ENCODE measurements around the gene HDLBP.
A peak's percentile ranks its signal among the peaks of the same experiment; 100 is the strongest.

Gene HDLBP

GRCh38 chr2:241274127-241274526, 41.3 kb downstream of the HDLBP start:
- DNase-seq = no peak

DNA sequence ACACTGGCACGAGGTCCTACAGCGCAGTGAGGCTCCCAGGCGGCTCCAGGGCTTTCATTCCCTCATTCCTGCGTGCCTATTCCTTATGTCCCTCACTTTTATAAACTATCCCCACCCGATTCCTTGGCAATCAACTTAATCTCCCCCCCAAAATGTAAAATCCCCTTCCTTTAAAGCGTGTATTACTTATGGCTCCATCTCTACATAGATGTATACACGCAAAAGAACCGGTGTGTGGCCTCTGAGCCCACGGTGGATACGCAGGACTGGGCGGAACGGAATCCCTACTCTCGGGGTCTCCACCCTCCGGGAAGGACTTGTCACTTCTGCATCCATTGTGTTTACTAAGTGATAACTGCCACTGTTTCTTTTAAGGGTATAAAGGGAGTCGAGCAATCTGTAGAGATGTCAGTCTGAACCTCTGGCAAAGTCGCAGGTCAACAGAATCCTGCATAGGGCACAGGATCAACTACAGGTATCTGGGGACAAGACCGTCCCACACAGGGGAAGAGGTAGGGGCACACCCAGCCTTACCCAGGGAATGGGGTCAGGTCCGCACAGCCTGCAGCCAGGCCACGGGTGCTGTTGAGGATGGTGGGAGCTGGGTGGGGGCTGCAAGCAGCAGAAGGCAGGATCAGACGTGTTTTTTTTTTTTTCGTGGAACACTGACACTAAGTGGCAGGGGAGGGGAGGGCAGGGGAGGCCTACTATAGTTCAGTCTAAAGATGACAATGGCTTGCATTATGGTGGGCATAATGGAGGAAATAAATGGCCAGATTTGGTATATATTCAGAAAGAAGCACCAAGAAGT, 42.1 kb downstream of the HDLBP start:
- no peak for DNase-seq

- peak; percentile 11 for DNase-seq
Measured at GRCh38 chr2:241272303-241273209, 42.9 kb downstream of the HDLBP start.

DNA sequence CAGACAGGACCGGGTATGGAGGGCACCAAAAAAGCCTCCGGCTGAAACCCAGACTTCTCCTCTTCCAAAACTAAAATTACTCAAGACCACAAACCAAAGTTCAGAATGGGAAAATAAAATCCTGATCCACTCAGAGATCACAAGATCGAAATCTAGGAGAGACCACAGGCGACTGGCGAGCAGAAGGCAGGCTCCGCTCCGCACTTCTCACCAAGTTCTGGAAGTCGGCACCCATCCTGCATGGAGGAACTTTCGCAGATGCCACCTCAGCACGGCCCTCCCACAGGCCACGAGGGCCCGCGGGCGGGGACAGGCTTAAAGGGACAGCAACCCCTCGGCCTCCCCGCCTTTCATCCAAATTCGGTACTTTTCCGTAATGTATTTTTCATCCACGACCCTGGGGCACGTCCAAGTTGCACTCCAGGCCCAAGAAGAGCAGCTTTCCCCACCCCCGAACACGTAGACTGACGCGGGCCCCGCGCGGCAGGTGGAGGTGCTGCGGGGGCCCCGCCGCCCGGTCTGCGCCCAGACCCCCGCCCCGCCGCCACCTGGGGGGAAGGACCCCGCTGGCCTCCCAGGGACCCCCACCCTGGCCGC, 43.7 kb downstream of the HDLBP start:
- no peak for DNase-seq

- DNase-seq = no peak
Measured at GRCh38 chr2:241270531-241270930, 44.9 kb downstream of the HDLBP start.

DNA sequence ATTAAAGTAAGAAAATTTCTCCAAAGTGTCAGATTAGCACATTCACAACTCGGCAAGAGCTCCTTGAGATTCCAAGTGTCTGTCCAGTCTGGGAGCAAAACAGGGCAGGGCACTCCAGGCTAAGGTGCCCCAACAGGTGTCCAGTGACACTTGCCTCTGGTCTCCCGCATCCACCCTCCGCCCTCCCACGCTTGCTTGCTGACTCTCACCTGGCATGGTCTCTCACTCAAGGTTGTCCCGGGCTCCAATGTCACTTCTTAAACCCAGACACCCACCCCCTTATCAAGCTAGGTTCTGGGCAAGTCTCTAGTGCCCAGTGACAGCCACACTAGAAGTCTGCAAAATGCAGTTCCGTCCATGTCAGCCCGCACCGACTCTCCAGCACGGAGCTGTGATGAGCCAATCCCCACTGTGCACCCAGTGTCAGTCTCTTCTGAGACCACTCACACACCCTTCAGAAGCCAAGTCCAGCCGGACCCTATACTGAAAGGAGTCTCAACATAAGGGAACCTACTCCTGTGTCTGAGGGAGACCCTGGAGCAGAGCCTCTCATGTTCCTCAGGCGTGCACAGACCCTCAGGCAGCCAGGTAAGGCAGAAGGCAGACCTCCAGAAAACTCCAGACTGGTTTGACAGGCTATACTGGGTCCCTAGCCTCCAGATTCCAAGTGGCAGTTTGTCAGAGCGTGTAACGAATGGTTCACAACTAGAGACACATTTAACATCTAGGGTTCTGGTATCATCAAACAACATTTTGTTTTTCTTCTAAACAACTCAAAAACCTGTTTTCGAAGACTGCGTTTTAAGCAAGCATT, 45.6 kb downstream of the HDLBP start:
- DNase-seq = no peak

DNA sequence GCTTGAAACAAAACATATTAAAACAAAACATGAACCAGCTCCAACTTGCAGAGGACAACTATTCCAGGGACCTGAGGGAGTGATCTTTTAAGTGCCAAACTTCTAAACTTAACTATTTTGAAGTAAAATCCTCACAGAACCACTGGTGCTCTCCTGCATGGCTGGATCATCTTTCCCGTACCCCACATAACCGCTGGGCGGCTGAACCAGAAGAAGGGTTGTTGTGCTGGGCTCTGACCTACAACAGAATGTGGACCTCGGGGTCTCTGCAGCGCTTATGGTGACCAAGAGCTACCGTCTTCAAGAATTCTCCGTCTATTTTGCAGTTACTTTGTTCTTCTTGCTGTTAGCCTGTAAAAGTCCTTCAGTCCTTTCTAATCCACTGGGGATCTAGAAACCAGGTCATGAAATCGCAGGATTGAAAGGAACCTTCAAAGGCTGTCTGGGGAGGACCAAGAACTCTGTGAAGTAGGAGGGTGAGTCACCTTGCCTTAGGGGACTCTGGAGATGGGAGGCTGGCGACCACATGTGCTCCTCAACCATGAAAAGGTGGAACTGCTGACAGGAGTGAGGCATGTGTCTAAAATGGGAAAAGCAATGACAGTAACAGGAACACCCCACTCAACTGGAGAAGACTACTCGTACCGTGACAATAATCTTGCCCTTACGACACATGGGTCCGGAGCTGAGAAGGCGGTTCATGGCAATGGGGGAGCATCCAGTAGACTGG, 46.6 kb downstream of the HDLBP start:
- no peak for DNase-seq

DNA sequence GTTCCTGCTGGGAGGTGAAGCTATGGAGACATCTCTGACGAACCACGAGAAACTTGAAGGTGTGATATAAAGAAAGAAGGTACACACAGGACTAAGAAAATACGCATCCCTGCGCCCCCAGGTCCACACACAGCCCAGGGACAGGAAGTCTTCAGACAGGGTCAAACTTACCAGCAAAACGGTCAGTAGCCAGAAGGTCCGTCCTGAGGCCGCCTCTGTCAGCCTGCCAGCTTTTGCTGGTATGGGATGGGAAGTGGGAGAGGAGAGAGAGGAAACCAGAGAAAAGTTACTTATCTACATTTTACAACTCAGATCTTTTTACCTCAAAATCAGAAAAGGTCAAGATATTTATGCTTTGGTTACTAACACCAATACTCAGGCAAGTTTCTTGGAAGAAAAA, 47.2 kb downstream of the HDLBP start:
- DNase-seq = no peak

DNA sequence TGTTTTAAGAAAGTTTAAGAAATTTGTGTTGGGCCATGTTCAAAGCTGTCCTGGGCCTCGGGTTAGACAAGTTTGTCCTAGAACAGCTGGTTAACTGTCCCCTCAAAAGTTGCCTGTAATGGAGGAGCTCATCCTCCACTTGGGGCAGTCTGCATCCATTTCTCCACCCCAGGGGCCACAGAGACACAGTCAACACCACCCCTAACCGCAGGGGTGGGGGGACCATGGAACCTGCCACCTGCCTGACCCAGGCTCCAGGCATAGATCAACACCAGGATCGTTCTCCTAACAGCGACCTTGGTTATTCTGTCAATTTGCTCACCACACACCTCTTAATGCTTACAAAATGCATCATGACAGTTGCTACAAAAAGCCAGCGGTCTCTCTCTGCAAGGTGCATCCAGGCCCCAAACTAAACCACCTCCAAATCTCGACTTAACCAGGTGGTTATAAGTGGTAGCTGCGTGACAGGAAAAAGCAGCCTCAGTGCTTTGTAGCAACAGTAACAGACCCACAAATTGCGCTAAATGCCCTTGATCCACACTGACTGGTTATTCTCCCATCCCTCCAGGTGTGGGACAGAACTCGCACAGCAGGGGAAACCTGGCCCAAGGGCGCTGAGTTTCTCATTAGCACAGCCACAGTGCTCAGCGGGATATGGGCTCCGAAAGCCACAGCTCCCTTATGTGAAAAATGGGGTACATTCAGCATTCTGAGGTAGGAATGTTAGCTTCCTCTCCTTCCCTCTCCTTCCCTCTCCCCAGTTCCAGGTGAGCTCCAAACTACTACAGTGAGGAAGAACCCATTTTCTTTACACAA, 48.0 kb downstream of the HDLBP start:
- DNase-seq = no peak

DNA sequence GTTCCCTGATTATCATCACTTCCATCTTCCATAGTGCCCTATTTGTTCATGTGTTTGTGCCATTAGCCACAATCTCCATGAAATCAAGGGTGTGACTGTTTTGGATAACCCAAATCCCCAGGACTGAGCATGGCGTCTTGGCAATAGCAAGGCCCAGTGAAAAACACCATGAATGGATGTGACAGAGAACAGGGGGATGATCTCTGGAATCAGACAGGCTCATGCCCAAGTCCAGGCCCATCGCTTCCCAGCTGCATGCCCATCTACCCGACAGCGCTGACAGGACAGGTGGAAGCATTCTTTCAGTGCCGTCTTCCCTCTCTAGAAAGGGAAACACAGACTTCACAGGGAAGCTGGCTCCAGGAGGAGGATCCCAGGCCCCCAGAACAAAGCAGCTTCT, 50.0 kb downstream of the HDLBP start:
- no peak for DNase-seq

GRCh38 chr2:241263061-241263460, 52.4 kb downstream of the HDLBP start:
- no peak for DNase-seq

GRCh38 chr2:241261628-241262027, 53.8 kb downstream of the HDLBP start:
- DNase-seq = no peak

GRCh38 chr2:241260911-241261310, 54.6 kb downstream of the HDLBP start:
- no peak for DNase-seq

DNA sequence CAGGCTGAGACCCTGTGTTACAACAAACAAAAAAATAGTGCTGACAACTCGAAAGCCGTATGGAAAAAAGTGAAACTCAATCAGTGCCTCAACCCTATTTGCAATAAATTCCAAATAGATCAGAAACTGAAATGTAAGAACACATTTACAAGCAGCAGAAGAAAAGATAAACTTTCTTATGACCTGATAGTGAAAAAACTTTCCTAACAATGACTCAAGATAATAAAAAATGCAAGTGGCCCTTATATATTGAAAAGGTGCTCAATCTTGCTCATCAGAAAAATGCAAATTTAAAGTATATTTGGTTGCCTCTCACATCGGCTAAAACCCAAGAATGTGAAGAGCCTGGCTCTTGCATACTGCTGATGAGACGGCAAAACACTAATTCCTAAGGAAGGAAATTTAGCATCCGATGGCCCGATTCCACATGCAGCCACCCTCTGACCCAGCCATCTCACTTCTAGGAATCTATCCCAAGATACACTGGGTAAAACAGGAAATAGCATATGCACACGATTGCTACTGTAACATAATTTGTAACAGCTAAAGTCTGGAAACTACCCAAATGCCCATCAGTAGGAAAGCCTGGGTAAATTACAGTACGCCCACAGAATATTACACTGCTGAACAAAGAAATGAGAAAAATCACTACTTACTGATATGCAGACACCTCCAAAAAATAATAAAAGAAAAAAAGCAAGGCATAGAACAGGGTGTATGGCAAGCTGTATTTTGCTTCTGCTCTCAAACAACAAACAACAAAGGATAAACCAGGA, 56.8 kb downstream of the HDLBP start:
- no peak for DNase-seq

DNA sequence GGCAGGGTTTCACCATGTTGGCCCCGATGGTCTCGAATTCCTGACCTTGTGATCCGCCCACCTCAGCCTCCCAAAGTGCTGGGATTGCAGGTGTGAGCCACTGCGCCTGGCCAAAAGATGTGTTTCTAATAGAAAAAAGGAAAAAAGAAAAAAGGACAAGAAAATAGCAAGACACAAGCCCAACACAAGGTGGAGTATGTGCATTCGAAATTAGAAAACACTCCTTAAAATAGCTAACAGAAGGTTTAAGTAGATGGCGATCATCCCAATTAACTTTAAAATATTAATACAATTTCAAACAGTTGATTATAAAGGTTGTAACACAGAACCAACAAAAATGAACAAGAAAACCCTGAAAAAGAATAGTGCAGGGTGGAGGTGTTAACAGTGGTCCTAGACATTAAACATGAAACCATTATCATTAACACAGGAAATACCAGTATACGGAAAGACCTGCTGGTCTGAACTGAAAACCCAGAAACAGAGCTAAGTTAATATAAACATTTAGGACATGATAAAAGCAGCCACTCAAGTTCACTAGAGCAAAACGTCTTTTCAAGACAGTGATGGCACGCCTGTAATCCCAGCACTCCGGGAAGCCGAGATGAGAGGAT, 57.9 kb downstream of the HDLBP start:
- no peak for DNase-seq

DNA sequence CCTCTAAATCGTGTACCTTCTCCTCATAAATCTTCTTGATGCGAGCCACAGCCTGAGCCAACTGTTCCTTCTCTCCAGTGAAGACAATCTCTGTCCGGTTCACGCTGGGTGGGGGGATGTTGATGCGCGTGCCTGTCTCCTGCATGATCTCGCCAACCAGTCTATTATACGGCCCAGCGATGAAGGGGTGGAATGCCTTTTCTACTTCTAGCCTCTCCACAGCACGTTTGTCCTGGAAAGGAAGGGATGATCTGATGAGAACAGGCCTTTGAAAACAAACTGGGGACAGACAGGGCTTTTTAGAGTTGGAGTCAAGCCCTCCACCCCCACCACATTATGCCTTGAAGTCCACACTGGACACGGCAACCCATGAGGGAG, 59.3 kb downstream of the HDLBP start:
- no peak for DNase-seq

DNA sequence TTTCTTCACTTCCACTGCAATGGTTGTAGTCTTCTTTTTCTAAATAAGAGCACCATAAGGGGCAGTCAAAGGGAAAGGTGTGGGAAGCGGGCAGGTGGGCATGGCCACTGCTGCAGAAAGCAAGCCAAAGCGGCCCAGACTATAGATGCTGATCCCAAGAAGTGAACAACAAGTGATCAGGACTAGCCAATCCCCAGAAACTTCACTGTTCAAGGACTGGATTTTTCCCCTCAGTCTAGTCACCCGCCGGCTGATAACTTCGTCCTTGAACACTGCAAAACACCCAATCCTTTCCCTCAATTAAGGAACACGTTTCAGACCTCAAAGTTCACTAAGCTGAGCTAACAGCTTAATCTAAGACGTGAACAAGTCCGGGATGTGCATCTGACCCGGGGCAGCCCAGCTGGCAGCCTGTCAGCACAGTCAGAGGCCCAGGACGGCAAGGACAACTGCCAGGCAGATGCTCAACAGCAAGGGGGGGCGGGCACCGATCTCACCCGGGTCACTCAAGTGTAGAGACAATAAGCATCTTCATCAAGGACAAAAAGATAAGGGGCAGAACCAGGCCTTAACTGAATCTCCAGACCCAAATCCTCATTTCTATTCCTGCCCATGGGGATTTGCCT, 59.8 kb downstream of the HDLBP start:
- DNase-seq = no peak

GRCh38 chr2:241254904-241255351, 60.5 kb downstream of the HDLBP start:
- DNase-seq = no peak

- no peak for DNase-seq
Measured at GRCh38 chr2:241252778-241253475, 62.5 kb downstream of the HDLBP start.
